H7 (cell line): ENCODE measurements around the gene OXSR1. TPM values are rescaled to one million over a fixed set of nuclear protein-coding genes. Genes with fewer than 3 reads are reported as not detected.

Experiments used
- DNase-seq: peaks from one replicate; pipeline ENCODE4 v3.0.0; 2012
- H3K27me3 ChIP-seq: 2 replicates; pipeline ENCODE4 v1.6.0; 2011; ENCODE audit warnings: mild to moderate bottlenecking, low read length; ENCODE audit not compliant: control insufficient read depth, insufficient read depth
- H3K36me3 ChIP-seq: replicated peaks from 2 replicates; pipeline ENCODE4 v1.5.1; 2011; ENCODE audit warnings: low read length; ENCODE audit not compliant: control insufficient read depth, insufficient read depth
- H3K4me3 ChIP-seq: 2 replicates; pipeline ENCODE4 v1.5.1; 2011; ENCODE audit warnings: low read depth, mild to moderate bottlenecking, control low read depth, low read length, moderate library complexity; ENCODE audit not compliant: insufficient read depth
- total RNA-seq: library from RNA; depleted of rRNA; stranded (reverse); fragments of >200 nt; shearing (Covaris generic); gene quantifications from 2 replicates; pipeline ENCODE4 v1.2.3, GENCODE V29; 2014; rRNA removed

OXSR1 gene
- 25.5 and 30.9 TPM in 2 replicates for total RNA-seq

- peak; percentile 89 for DNase-seq
- H3K4me3 ChIP-seq = peak within 1 kb of the TSS; percentile 93
- H3K36me3 ChIP-seq = no peaks in the 10 kb centered on the region
- H3K27me3 ChIP-seq = no peaks in the 10 kb centered on the region
These were observed at the start of gene OXSR1 for GRCh38 chr3:38164952-38165721. TSS of gene OXSR1 (plus strand) at chr3:38165537. CDS start at chr3:38165877, 340 bp downstream.

- Histone ChIP-seq H3K4me3 (no peak overlapping the region), H3K36me3 (peaks cover 2% of the 10 kb centered on the region; the same call in 1 of the 2 replicates), H3K27me3 (no peaks in the 10 kb centered on the region)
- DNase-seq = no peak
These were observed 49.5 kb upstream of the OXSR1 start for GRCh38 chr3:38115645-38116427.

DNA sequence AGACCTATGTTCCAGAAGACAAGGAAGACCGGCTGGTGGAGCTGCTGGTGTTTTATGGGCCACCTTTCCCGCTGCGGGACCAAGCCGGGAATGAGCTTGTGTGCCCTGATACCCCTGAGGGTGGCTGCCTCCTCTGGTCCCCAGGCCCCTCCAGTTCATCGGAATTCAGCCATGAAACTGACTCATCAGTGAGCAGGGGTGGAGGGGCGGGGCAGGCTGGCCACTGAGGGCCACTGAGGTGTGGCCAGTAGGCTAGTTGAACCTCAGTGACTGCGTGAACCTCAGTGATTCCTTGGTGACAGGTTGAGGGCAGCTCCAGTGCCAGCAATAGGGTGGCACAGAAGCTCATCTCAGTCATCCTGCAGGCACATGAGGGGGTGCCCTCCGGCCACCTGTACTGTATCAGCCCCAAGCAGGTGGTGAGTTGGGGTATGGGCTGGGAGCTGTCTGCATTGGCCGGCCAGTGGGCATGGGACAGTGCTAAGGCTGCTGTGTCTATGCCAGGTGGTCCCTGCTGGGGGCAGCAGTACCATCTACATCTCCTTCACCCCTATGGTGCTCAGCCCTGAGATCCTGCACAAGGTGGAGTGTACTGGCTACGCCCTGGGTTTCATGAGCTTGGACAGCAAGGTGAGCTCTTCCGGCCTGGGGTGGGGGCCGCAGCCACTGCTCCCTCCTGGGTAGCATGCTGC, 48.7 kb upstream of the OXSR1 start:
- Histone ChIP-seq H3K4me3 (no peak overlapping the region), H3K36me3 (peaks cover 3% of the 10 kb centered on the region; the same call in 1 of the 2 replicates), H3K27me3 (no peaks in the 10 kb centered on the region)
- no peak for DNase-seq

- peaks cover 5% of the 10 kb centered on the region for H3K36me3 ChIP-seq
- no peak overlapping the region for H3K4me3 ChIP-seq
- no peaks in the 10 kb centered on the region for H3K27me3 ChIP-seq
- DNase-seq = no peak
These were observed 48.1 kb upstream of the OXSR1 start for GRCh38 chr3:38117163-38117716.

DNA sequence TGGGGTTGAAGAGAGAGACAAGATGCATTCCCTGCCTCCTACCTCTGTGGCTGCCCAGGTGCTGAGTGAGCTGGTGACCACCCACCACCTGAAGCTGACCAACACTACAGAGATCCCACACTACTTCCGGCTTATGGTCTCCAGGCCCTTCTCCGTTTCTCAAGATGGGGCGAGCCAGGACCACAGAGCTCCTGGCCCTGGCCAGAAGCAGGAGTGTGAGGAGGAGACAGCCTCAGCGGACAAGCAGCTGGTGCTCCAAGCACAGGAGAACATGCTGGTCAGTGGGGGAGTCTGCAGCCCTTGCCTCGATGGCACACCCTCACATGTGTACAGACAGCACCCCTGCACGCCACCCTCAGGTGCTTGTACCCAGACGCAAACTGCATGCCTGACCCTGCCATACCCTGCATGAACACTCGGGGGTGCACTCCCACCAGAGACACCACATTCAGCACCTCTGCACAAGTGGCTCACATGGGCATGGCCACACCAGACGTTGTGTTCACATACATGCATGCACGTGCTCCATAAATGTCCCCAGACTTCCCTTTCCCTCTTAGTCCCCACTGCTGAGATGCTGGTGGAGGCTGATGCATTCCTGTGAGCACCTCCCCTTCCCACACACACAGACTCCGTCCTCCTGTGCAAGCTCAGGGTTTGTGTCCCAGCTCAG, 47.5 kb upstream of the OXSR1 start:
- H3K4me3 ChIP-seq = no peak overlapping the region
- H3K27me3 ChIP-seq = no peaks in the 10 kb centered on the region
- DNase-seq = peak; percentile 86
- peaks cover 8% of the 10 kb centered on the region for H3K36me3 ChIP-seq

DNA sequence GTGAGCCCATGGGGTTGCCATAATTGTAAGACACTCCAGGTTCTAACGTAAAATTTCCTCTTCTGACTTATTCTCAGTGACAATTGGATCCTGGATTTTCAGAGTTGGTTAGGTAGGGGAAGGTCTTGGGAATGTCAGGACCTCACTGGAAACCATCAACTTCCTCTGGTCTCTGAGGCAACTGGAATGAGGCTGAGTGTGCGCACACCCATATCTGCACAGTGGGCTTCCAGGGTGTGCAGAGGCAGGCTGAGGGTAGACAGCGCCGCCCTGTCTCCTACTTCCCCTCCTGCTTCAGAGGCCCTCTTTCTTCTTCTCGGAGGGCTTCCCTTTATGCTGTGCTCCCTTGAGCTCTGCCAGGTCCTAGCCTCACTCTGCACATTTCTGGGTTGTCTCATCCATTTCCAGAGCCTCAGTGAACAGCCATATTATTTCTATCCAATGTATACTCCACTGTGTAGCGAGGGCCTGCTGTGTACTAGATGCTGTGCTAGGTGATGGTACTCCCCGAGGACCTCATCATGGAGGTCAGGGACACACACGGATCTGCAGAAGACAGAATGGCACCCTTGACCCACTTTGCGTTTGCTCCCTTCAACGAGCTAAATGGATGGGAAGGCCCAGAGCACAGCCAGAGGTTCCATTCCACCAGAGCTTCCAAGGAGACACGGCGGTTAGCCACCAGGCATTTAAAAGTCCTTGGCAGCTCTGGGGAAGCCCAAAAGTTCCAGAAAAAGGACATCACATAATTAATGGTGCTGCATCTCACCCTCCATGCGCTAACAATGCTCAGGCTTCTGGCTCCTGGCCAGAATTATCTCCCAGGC, 46.7 kb upstream of the OXSR1 start:
- peak; percentile 17 for DNase-seq
- Histone ChIP-seq H3K36me3 (peaks cover 11% of the 10 kb centered on the region), H3K27me3 (no peaks in the 10 kb centered on the region), H3K4me3 (no peak overlapping the region)

GRCh38 chr3:38119248-38119544, 46.1 kb upstream of the OXSR1 start:
- peaks cover 11% of the 10 kb centered on the region for H3K36me3 ChIP-seq
- H3K27me3 ChIP-seq = no peaks in the 10 kb centered on the region
- DNase-seq = peak; percentile 17
- H3K4me3 ChIP-seq = no peak overlapping the region

DNA sequence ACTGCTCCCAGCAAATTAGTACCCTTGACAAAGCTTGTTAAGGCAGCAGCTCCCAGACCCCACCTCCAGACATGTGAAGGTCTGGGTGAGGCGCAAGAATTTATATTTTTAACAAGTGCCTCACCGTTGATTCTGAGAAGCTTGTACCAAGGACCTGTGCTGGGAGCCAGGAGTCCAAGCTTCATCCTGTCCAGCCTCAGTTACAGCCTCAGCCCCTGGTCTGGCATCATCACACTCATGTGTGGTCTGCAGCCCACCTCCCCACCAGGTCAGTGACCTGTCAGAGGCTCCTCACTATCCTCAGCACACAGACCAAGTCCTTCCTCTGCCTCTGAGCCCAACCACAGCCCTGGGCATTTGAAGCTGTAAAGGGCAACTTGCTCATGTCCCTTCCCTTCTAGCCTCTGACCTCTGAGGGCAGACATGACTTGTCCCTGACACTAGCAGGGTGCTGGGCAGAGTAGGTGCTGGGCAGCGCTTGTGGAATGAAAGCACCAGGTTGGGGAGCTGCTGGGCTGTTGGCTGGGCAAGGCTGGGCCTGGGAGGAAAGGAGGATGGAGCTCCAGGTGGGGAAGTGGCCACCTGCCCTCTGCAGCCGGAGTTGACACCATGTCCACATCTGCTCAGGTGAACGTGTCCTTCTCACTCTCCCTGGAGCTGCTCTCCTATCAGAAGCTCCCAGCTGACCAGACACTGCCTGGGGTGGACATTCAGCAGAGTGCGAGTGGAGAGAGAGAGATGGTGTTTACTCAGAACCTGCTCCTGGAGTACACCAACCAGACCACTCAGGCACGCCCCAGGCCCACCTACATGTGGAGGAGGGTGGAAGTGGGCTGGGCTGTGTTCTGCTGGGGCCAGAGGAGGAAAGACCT, 45.3 kb upstream of the OXSR1 start:
- peak; percentile 22 for DNase-seq
- H3K4me3 ChIP-seq = no peak overlapping the region
- no peaks in the 10 kb centered on the region for H3K27me3 ChIP-seq
- peaks cover 13% of the 10 kb centered on the region for H3K36me3 ChIP-seq

DNA sequence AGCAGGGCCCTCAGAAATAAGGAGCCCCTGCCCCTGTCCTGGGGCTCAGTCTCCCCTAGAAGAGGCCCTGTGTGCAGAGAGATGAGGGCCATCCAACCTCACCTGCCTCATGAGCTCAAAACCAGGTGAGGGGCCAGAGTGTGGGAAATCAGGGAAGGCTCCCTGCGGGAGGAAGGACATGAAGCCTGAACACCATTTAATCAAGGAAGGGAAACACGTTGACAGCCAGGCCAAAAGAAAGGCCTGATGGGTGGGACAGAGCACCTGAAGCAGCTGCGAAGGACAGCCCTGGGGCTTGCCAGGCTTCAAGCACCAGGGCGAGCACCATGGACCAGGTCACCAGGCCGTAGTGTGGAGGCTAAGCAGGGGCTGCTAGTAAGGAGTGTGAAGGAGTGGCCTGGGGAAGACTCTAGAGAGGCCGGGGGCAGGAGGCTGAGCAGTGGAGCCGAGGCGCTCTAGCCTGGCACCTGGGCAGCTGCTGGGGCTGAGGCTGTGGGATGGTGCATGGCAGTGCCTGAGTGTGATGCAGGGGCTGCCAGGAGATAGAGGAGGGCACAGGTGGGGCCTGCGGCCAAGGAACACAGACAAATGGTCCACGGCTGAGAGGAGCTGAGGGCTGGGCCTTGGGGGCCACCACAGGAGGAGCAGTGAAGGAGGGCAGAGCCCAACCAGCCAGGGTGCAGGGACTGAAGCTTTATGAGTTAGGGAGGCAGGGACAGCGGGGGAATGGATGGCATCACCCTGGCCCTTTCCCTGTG, 44.5 kb upstream of the OXSR1 start:
- Histone ChIP-seq H3K4me3 (no peak overlapping the region), H3K36me3 (peaks cover 18% of the 10 kb centered on the region), H3K27me3 (no peaks in the 10 kb centered on the region)
- peak; percentile 25 for DNase-seq

GRCh38 chr3:38121451-38121831, 43.9 kb upstream of the OXSR1 start:
- Histone ChIP-seq H3K4me3 (no peak overlapping the region), H3K27me3 (no peaks in the 10 kb centered on the region), H3K36me3 (peaks cover 23% of the 10 kb centered on the region)
- DNase-seq = peak; percentile 32

GRCh38 chr3:38121832-38122461, 43.4 kb upstream of the OXSR1 start:
- Histone ChIP-seq H3K27me3 (no peaks in the 10 kb centered on the region), H3K4me3 (no peak overlapping the region), H3K36me3 (peaks cover 28% of the 10 kb centered on the region)
- peak; percentile 28 for DNase-seq

- Histone ChIP-seq H3K27me3 (no peaks in the 10 kb centered on the region), H3K36me3 (peaks cover 35% of the 10 kb centered on the region)
These were observed 42.5 kb upstream of the OXSR1 start for GRCh38 chr3:38122712-38123290.

More at GRCh38 chr3:38122712-38123290, 42.5 kb upstream of the OXSR1 start:
- H3K4me3 ChIP-seq = no peak overlapping the region
- DNase-seq = no peak
